PC-3 (cell line): ENCODE data around the gene NEDD4L.

Experiments
- CTCF ChIP-seq: fragments of 300-600 bp; sonication (generic); conservative IDR thresholded peaks from 2 replicates; pipeline ENCODE4 v1.5.1; 2017; ENCODE audit warnings: antibody characterized with exemption, low read depth, mild to moderate bottlenecking, low read length
- EZH2phosphoT487 ChIP-seq: fragments of 300-600 bp; sonication (generic); IDR thresholded peaks from 2 replicates; pipeline ENCODE4 v1.6.1; 2018; ENCODE audit warnings: mild to moderate bottlenecking, antibody characterized with exemption, low read length, borderline replicate concordance

DNA sequence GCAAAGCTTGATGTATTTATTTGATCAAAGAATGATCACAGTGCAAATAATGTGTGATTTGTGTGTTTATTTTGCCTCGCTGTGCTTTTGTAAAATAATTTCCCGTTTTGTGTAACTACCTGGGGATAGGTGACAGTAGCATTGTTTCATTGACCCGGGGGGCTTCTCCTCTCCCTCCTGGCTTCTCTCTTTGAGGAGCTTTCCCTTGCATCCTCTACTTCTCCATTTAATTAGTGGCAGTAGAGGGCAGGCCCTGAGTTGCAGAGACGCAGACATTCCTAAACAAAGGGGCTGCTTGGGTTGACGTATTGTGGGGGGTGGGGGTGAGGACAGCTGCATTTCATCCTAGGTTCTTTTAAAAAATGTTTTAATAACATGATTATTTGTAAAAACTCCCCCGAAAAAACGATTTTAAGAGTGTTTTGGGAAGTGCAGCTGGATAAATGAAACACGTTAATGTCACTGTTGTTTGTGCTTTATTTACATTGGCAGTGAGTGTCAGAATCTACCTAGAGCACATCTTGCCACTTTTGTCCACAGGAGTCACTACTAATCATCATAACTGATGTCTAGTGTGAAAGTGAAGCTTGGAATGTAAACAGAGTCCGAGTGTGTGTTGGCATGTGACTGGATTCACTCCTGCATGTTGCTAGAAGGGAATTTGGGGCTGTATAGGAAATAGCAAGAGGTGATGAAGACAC, 2.2 kb downstream of the NEDD4L start:
- no peak for TF ChIP-seq EZH2phosphoT487
- TF ChIP-seq CTCF, result 0 out of 2 replicates have a peak, but pooled peaks have one; percentile 5
